Dermis blood vessel endothelial cell (primary cell): Measurements from ENCODE around the gene COLEC12. TPM values are rescaled to one million over a fixed set of nuclear protein-coding genes. Genes with fewer than 3 reads are reported as not detected.

Experiments
- DNase-seq: peaks from one replicate; pipeline ENCODE4 v3.0.0; 2010
- total RNA-seq: library from RNA; depleted of rRNA; stranded (reverse); fragments of >200 nt; gene quantifications from 2 replicates; pipeline ENCODE4 v1.2.3, GENCODE V29; 2014

Gene COLEC12
- total RNA-seq, 1 donor from 2014 or later, result 45.1 TPM

GRCh38 chr18:505483-506122 lies 5.1 kb upstream of the COLEC12 start:
- no peak for DNase-seq

DNA sequence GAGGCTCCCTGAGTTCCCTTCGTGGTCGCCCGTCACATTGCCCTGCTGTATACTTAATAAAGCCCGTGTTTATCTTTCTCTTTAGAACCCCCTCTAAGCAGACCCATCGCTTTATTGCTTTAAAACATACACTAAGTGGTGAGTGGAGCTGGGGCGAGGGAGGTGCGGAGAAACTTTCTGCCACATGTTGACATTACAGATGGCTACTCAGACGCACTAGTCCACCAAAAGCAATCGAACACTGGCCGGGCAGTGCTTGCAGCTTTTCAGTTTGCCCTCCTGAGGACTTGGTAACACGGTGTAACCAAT lies 859 bp upstream of the COLEC12 start:
- no peak for DNase-seq

DNA sequence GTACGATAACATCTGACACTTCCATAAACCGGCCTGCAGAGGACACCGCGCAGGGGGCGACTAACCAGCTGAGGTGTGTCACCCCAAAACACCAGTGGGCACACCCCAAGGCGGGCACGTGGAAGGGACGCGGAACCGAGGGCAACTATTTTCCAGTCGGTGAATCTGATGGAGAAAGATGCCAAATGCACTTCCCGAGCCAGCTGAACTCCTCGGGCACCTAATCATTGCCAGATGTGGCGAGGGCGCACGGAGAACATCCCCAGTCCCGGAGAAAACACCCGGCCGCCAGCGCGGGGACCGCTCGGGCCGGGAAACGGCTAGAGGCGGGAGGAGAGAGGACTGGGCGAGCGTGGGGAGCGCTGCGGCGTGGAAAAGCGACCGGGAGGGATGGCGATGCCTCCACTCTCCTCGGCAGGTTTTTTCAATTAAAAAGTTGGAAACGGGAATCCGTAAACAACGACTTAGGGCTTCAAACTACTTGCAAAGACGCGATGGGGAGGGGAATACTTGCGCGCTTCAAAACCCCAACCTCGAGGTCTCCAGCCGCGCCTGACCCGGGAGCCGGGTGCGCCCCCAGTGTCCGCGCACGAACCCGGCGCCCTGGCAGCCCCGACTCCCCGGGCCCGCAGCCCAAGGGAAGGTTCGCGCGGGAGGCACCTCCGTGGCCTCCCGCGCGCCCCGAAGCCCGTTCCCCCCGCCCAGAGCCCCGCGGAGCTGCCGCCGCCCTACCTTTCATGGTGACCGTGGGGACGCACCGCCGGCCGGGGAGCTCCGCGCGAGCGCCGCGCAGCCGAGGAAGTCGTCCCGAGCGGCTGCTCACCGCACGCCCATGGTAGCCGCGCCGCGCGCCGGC lies 497 bp downstream of the COLEC12 start:
- no peak for DNase-seq

DNA sequence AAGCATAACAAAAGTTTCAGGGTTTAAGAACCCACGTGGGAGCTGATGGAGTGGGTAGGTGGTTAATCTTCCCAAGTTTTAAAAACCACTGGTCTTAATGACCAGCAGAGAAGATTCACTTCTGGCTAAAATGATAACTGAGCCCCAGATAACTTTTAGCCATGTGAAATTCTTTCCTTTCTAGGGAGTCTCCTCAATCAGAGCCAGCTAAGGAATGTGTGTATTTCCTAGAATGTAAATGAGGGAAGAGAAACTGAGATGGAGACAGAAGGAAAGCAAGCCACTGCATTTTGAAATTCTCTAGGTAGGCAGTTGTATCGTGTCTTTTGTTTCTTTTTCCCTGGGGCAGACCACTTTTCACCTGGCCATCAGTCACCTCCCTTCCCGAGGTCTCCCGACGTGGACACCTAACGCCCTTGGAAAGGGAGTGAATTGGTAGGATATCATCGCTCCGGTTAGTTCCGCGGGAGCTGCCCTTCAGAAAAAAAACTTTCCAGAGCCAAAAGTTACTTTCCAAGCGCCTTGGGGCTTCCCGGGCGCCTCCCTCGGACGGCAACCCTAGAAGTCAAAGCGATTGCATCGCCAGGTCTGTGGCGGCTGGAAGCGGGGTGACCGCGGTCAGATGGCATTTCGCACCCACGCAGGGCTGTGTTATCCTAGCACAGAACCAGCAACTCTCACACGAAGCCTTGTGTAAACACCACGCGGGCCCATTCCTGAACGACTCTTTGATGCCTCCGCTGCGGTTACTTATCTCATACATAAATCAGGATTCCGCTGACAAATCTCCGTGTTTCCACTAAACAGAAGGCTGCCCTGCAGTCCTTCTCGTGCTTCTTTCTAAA lies 1.3 kb downstream of the COLEC12 start:
- DNase-seq, result no peak

GRCh38 chr18:497688-498087 lies 2.8 kb downstream of the COLEC12 start:
- no peak for DNase-seq

- no peak for DNase-seq
Measured at GRCh38 chr18:495452-495851, 5.0 kb downstream of the COLEC12 start.

GRCh38 chr18:495017-495416 lies 5.5 kb downstream of the COLEC12 start:
- no peak for DNase-seq

GRCh38 chr18:493986-494983 lies 6.2 kb downstream of the COLEC12 start:
- DNase-seq, result no peak

- DNase-seq, result no peak
Measured at GRCh38 chr18:492451-492850, 8.1 kb downstream of the COLEC12 start.

DNA sequence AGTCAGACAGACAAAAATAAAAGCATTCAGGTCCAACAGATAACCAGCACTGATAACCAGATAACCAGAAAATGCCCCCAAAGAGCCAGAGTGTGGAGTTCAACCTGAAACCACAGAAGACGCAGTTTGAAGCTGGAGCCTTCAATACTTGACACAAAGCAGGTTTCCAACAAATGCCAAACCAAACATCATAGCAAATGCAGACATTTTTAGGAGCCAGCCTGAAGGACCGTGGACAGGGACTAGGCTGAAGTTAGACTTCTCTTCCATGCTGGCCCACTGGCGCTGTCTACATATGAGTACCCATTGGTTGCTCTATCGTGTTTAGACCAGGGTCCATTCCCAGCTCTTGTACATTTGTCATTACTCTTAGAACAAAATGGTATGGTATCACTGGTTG lies 9.9 kb downstream of the COLEC12 start:
- no peak for DNase-seq

GRCh38 chr18:490024-490366 lies 10.5 kb downstream of the COLEC12 start:
- DNase-seq, result no peak

DNA sequence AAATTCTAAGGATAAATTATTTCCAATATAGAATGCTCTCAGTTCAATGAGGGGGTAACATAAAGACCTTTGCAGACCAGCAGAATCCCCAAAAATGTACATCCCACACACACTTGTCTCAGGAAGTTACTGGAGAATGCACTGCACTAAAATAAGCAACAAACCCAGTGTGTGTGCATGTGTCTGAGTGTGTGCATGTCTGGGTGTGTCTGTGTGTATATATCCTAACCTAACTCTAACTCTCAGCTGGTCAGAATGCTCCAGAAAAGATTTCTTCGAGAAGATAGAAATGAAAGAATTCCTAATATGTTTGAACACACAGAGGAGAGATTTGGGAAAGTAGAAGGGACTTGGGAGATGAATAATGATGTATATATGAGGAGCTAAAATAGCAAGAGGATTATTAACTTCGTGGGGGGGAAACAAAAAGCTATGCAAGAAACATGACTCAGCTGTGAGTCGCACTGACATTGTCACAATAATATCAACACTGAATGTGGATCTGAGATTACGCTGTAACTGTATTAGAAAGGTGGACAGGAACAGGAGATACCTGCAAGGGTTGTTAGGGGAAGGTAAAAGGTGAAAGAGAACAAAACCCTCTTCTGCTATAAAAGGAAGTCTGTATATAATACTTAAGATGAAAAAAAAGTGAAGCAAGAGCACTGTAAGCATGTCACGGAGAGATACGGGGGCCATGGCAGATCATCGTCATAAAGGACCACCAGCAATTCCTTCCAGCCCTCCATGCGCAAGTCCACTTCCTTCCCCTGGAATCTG lies 11.1 kb downstream of the COLEC12 start:
- no peak for DNase-seq

DNA sequence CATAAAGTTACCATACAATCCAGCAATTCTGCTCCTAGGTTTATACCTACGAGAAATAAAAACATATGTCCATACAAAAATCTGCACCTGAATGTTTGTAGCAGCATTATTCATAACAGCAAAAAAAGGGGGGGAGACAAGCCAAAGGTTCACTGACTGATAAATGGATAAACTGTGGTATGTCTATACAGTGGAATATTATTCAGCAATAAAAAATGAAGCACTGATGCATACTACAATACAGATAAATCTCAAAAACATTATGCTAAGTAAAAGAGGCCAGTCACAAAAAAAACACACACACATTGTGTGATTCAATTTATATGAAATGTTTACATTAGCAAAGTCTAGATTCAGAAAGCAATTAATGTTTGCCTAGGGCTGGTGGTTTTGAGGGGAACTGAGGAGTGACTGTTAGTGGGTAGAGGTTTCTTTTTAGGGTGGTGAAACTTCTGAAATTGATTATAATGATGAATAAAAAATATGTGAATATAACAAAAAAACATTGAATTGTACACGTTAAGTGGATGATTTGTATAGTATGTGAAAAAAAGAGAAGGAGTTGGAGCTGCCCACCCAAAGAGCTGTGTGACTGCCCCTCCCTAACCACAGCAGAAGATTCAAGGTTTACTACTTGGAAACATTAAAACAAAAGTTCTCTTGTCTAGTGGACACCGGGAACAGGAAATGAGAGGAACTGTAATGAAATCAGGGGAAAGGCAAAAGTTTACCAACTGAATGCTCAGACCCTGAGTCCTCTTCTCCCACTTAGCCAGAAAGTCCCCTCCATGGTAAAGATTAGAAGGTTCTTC lies 13.4 kb downstream of the COLEC12 start:
- no peak for DNase-seq

DNA sequence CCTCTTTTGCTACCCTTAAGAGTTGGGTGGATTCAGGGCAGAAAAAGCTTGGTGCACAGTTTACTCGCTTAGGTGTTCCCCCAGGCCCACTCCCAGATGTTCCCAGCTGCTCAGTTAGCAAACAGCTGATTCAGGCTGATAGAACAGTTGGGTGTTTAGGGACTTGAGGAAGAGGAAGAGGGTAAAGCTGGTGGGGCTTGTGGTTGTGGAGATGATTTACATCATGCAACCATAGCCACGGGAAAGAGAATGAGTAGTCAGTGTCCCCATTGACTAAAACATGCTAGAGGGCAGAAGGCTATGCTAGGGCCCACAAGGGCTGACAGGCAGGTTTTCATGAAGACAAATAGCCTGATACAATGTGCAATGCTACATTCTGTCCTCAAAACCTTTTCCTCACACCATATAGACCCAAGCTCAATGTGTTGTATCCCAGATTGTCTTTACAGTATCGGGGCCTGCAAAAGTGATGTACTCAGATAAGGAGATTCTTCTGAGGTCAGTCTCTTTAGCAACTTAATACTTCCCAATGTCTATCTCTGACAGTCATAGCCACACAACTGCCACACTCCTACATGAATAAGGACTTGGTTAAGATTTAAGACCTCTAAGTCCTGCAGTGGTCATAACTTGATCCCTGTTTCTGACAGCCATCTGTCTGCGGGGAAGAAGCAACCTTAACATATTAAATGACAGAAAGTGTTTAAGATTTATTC lies 15.6 kb downstream of the COLEC12 start:
- no peak for DNase-seq

- DNase-seq, result no peak
Measured at GRCh38 chr18:478681-479080, 21.8 kb downstream of the COLEC12 start.

DNA sequence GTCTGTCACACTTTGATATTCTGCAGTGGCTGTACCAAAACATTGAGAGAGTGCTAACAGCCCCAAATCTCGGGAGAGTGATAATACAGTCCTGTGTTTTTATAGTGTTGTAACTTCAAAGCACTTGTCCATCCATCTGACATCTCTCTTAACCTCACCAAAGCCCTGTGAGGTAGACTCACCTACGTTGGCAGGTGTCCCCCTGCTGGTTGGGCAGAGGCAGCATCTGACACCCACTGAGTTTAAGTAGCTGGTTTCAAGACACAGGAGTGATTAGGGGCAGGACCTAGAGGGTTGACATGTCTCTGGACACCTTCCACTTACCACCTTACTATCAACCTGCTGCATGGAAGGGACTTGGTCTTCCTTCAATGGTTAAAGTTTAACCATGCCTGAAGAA lies 22.9 kb downstream of the COLEC12 start:
- peak; percentile 11 for DNase-seq

GRCh38 chr18:476251-476664 lies 24.2 kb downstream of the COLEC12 start:
- DNase-seq, result no peak

- peak; percentile 83 for DNase-seq
Measured at GRCh38 chr18:475202-476031, 25.1 kb downstream of the COLEC12 start.

- DNase-seq, result no peak
Measured at GRCh38 chr18:474416-474815, 26.1 kb downstream of the COLEC12 start.
